GM12878 (cell line): ENCODE data around the gene NTPCR.

Experiments
- CTCF ChIP-seq, 3 experiments: IDR thresholded peaks in 2 of 3; conservative IDR thresholded peaks in 1 of 3; 2 replicates each; pipeline ENCODE4 v1.5.1; 2011; ENCODE audit warnings: low read depth in 3 of 3, low read length in 3 of 3, mild to moderate bottlenecking in 3 of 3, control low read depth in 2 of 3, moderate library complexity in 2 of 3, inconsistent platforms in 1 of 3, mixed read lengths in 1 of 3; ENCODE audit not compliant: control insufficient read depth in 2 of 3, insufficient read depth in 1 of 3; ENCODE audit errors: extremely low read depth in 1 of 3
- RCOR1 ChIP-seq: conservative IDR thresholded peaks from 2 replicates; pipeline ENCODE4 v1.6.1; 2012; ENCODE audit warnings: low read depth, low read length, improper control_type of control experiment
- SMAD1 ChIP-seq: fragments of 450-650 bp; IDR thresholded peaks from 2 replicates; pipeline ENCODE4 v1.6.1; 2018; ENCODE audit warnings: mild to moderate bottlenecking, low read depth; ENCODE audit not compliant: partially characterized antibody

GRCh38 chr1:233016798-233017197 lies 66.4 kb downstream of the NTPCR start:
- TF ChIP-seq CTCF (IDR thresholded peaks at IDR 0.05 in 2 of 3, conservative IDR thresholded peaks at IDR 0.05 in 1 of 3; ENCODE audit: control insufficient read depth in 2 of 3, extremely low read depth in 1 of 3, insufficient read depth in 1 of 3, low read depth in 3 of 3, low read length in 3 of 3) (no peak), RCOR1 (no peak), SMAD1 (no peak)
